OCI-LY3 (cell line): ENCODE results near the gene AP3B2.

ENCODE experiments used
- H2AFZ ChIP-seq: fragments of 200-600, 300-600 bp; shearing (Covaris generic); 2 replicates; pipeline ENCODE4 v1.6.0; 2014; ENCODE audit warnings: antibody characterized with exemption, low read depth, low read length
- H3K27ac ChIP-seq: fragments of 200-600, 300-600 bp; sonication (generic); 2 replicates; pipeline ENCODE4 v1.5.1; 2014; ENCODE audit warnings: mild to moderate bottlenecking, low read length, moderate library complexity, mixed read lengths
- H3K27me3 ChIP-seq: fragments of 200-600, 300-600 bp; sonication (generic); 2 replicates; pipeline ENCODE4 v1.6.1; 2014; ENCODE audit warnings: low read depth, low read length, mixed read lengths
- H3K36me3 ChIP-seq: fragments of 200-600, 300-600 bp; sonication (generic); replicated peaks from 2 replicates; pipeline ENCODE3; 2014; ENCODE audit warnings: low read depth, low read length, mixed read lengths
- H3K4me1 ChIP-seq: fragments of 300-600, 200-600 bp; sonication (generic); 2 replicates; pipeline ENCODE4 v1.6.1; 2014; ENCODE audit warnings: low read length, mixed read lengths
- H3K4me2 ChIP-seq: fragments of 200-600, 300-600 bp; sonication (generic); 2 replicates; pipeline ENCODE4 v1.6.1; 2014; ENCODE audit warnings: low read length, mixed read lengths
- H3K4me3 ChIP-seq: fragments of 300-600, 200-600 bp; sonication (generic); 2 replicates; pipeline ENCODE4 v1.5.1; 2014; ENCODE audit warnings: antibody characterized with exemption, mild to moderate bottlenecking, low read length, moderate library complexity
- H3K79me2 ChIP-seq: fragments of 300-600, 200-600 bp; shearing (Covaris generic); 2 replicates; pipeline ENCODE4 v1.6.1; 2014; ENCODE audit warnings: mild to moderate bottlenecking, low read length, mixed read lengths
- H3K9ac ChIP-seq: fragments of 300-600, 200-600 bp; shearing (Covaris generic); 2 replicates; pipeline ENCODE4 v1.6.0; 2014; ENCODE audit warnings: mild to moderate bottlenecking, low read length, moderate library complexity
- H3K9me3 ChIP-seq: fragments of 200-600, 300-600 bp; shearing (Covaris generic); 2 replicates; pipeline ENCODE4 v1.6.1; 2014; ENCODE audit warnings: low read length, mixed read lengths; ENCODE audit not compliant: insufficient read depth
- H4K20me1 ChIP-seq: fragments of 200-600, 300-600 bp; sonication (generic); 2 replicates; pipeline ENCODE4 v1.6.1; 2016; ENCODE audit warnings: low read length, mixed read lengths; ENCODE audit not compliant: insufficient read depth
- EZH2phosphoT487 ChIP-seq: fragments of 200-600 bp; shearing (Covaris generic); IDR thresholded peaks from 2 replicates; pipeline ENCODE4 v1.6.1; 2018; ENCODE audit warnings: antibody characterized with exemption, mixed run types, low read depth
- TF ChIP-seq, protein P1 (sequence below): fragments of 200-600, 300-600 bp; sonication (generic); IDR thresholded peaks from 2 replicates; pipeline ENCODE4 v1.5.1; 2014; ENCODE audit warnings: antibody characterized with exemption, low read length, low read depth

Gene AP3B2

DNA sequence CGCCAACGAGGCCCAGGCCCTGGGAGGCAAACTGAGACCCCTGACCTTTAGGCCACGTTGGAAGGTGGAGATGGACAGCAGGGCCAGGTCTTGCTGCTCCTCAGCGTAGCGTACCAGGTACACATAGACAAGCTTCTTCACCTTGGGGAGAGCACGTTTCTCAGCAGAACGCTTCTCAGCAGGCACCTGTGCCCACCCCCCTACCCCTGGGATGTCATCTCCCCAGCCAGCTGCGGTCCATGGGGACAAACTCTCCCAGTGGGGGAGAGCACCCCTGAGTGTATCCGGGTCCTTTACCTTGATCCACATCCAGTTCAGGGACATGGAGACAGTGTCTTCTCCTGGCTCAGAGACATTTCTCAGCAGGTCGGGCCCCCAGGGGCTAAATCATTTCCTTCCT lies 21.0 kb downstream of the AP3B2 start:
- Histone ChIP-seq H3K27me3 (no peaks in the 10 kb centered on the region), H3K9ac (no peak overlapping the region), H3K4me2 (no peak overlapping the region), H3K4me3 (no peak overlapping the region), H4K20me1 (no peaks in the 10 kb centered on the region), H2AFZ (no peak overlapping the region), H3K9me3 (no peaks in the 10 kb centered on the region), H3K27ac (no peak overlapping the region), H3K36me3 (no peaks in the 10 kb centered on the region), H3K4me1 (no peaks in the 10 kb centered on the region), H3K79me2 (no peaks in the 10 kb centered on the region)
- TF ChIP-seq, protein P1, sequence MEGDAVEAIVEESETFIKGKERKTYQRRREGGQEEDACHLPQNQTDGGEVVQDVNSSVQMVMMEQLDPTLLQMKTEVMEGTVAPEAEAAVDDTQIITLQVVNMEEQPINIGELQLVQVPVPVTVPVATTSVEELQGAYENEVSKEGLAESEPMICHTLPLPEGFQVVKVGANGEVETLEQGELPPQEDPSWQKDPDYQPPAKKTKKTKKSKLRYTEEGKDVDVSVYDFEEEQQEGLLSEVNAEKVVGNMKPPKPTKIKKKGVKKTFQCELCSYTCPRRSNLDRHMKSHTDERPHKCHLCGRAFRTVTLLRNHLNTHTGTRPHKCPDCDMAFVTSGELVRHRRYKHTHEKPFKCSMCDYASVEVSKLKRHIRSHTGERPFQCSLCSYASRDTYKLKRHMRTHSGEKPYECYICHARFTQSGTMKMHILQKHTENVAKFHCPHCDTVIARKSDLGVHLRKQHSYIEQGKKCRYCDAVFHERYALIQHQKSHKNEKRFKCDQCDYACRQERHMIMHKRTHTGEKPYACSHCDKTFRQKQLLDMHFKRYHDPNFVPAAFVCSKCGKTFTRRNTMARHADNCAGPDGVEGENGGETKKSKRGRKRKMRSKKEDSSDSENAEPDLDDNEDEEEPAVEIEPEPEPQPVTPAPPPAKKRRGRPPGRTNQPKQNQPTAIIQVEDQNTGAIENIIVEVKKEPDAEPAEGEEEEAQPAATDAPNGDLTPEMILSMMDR: no peak
- TF ChIP-seq EZH2phosphoT487: no peak

DNA sequence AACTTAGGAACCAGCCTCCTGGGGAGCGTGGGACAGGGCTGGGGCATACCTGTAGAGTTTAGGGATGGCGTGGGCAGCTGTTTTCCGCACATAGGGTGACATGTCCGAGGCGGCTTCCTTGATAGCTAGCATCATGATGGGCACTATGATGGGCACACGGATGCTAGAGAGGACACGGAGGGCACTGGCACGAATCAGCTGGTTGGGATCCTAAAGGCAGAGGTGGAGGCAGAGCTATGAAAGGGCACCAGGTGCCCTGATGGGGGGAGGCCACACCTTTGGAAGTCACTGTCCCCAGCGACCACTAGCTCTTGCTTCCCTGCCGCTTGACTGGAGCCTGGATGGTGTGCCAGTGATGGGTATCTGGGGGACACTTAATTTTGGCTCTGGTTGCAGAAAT lies 28.3 kb downstream of the AP3B2 start:
- H3K4me2 ChIP-seq: no peak overlapping the region
- H4K20me1 ChIP-seq: no peaks in the 10 kb centered on the region
- TF ChIP-seq EZH2phosphoT487: no peak
- TF ChIP-seq, protein P1: no peak
- no peaks in the 10 kb centered on the region for H3K27me3 ChIP-seq
- H3K79me2 ChIP-seq: no peaks in the 10 kb centered on the region
- H3K4me3 ChIP-seq: no peak overlapping the region
- H3K4me1 ChIP-seq: no peaks in the 10 kb centered on the region
- H3K9me3 ChIP-seq: no peaks in the 10 kb centered on the region
- H2AFZ ChIP-seq: no peak overlapping the region
- no peak overlapping the region for H3K27ac ChIP-seq
- no peak overlapping the region for H3K9ac ChIP-seq
- no peaks in the 10 kb centered on the region for H3K36me3 ChIP-seq

DNA sequence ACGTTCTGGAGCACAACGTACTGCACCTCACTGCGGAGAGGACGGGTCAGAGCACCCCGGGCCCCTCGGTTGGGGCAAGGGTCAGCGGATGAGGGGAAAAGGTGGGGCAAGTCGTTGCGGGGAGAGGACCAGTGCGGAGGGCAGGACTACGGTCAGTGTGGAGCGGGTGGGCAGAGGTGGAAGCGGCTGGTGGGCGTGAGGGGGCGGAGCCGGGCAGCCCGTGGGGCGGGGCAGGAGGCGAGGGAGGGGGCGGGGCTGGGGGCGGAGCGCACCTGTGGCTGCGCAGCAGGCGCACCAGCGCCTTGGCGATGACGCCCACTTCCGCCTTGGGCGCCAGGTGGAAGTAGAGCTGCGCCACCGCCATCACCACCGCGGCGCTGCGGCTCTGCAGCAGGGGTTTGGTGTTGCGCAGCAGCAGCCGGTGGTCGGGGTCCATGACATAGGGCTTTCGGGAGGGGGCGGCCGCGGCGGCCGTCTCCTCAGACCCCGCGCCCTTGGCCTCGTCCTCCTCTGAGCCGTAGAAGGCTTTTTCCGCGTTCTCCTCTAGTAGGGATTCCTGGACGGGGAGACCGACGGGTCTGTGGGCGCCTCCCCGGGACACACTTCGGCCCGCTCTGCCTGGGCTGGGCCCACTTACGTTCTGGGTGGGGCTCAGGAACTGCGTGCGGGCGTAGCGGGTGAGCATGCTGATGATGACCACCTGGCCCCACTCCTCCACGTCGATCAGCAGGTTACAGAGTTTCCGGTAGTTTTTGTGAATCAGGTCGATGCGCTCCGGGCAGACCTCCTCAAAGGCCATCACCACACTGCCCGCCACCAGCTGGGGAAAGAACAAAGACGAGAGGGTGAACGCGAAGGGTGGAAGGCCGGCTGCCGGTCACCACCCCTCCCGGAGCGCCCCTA lies 29.2 kb downstream of the AP3B2 start:
- Histone ChIP-seq H3K79me2 (no peaks in the 10 kb centered on the region), H3K4me2 (no peak overlapping the region), H3K9ac (no peak overlapping the region), H3K9me3 (no peaks in the 10 kb centered on the region), H2AFZ (no peak overlapping the region), H3K4me1 (no peaks in the 10 kb centered on the region), H3K27me3 (no peaks in the 10 kb centered on the region), H3K27ac (no peak overlapping the region), H4K20me1 (no peaks in the 10 kb centered on the region), H3K36me3 (no peaks in the 10 kb centered on the region), H3K4me3 (no peak overlapping the region)
- TF ChIP-seq, protein P1: no peak
- TF ChIP-seq EZH2phosphoT487: no peak

DNA sequence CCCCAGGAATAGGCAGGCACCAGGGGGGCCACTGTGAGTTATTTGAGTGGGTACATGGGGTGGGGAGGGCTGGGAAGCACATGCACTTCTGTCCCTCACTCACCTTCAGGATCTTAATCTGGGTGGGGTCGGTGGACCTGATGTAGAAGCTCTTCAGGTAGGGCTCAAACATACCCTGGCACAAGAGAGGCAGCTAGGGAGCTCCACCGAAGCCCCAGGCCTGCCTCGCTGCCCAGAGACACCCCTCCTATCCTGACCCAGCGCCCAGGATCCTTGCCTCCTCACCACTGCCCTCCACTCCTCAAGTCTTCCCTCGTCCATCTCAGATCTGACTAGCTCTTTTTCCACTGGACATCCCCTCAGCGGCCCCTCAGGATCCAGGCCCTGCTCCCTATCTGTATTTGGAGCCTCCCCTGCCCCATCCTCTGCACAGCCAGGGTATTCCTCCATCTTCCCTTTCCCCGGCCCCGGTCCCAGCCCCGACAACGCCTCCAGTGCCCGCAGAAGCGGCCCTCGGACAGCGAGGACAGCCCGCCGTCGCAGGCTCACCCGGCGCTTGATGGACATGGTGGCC lies 30.0 kb downstream of the AP3B2 start:
- Histone ChIP-seq H3K27me3 (no peaks in the 10 kb centered on the region), H2AFZ (no peak overlapping the region), H3K4me3 (no peak overlapping the region), H4K20me1 (no peaks in the 10 kb centered on the region), H3K4me2 (no peak overlapping the region), H3K27ac (no peak overlapping the region), H3K36me3 (no peaks in the 10 kb centered on the region), H3K9me3 (no peaks in the 10 kb centered on the region), H3K9ac (no peak overlapping the region), H3K79me2 (no peaks in the 10 kb centered on the region), H3K4me1 (no peaks in the 10 kb centered on the region)
- no peak for TF ChIP-seq EZH2phosphoT487
